A549 (cell line): ENCODE measurements around the gene SSUH2.

Source experiments
- RFX5 ChIP-seq: fragments of 450-650 bp; IDR thresholded peaks from 2 replicates; pipeline ENCODE4 v1.7.1; 2014; ENCODE audit warnings: antibody characterized with exemption, mild to moderate bottlenecking, moderate library complexity
- TF ChIP-seq, protein P1 (sequence below): fragments of >200 bp; sonication (Bioruptor Twin); formaldehyde crosslinking; IDR thresholded peaks from 3 replicates; pipeline ENCODE4 v1.5.1; 2016

DNA sequence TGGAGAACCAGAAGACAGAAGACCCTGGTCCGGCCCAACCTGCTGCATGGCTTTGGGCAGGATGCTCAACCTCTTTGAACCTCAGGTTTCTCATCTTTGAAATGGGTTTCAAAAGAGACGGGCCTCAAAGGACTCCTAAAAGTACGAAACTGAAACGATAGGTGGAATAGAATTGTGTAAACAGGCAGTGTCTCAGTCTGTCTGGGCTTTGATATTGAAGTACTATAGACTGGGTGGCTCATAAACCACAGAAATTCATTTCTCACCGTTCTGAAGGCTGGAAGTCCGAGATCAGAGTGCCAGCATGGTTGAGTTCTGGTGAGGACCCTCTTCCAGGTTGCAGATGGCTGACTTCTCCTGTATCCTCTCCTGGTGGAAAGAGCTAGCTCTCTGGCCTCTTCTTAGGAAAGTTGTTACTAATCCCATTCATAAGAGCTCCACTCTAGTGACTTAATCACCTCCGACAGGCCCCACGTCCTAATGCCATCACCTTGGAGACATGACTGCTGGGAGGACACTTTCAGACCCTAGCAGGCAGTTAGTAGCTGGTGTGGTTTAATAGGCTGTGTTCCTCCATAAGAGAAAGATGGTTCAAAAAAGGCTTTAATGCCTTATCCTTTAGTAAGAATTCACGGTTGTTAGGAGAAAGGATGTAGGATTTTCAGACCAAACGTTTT lies 35.7 kb downstream of the SSUH2 start:
- TF ChIP-seq, protein P1, sequence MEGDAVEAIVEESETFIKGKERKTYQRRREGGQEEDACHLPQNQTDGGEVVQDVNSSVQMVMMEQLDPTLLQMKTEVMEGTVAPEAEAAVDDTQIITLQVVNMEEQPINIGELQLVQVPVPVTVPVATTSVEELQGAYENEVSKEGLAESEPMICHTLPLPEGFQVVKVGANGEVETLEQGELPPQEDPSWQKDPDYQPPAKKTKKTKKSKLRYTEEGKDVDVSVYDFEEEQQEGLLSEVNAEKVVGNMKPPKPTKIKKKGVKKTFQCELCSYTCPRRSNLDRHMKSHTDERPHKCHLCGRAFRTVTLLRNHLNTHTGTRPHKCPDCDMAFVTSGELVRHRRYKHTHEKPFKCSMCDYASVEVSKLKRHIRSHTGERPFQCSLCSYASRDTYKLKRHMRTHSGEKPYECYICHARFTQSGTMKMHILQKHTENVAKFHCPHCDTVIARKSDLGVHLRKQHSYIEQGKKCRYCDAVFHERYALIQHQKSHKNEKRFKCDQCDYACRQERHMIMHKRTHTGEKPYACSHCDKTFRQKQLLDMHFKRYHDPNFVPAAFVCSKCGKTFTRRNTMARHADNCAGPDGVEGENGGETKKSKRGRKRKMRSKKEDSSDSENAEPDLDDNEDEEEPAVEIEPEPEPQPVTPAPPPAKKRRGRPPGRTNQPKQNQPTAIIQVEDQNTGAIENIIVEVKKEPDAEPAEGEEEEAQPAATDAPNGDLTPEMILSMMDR, result no peak
- no peak for TF ChIP-seq RFX5
